GM18519 (cell line): ENCODE data around the gene MMP17.

Experiments used
- ATAC-seq: cut with Tn5 transposase; IDR thresholded peaks from one replicate; pipeline ENCODE4 v1.9.1; 2021; ENCODE audit warnings: mild to moderate bottlenecking, moderate library complexity; ENCODE audit not compliant: unreplicated experiment, low FRiP score

MMP17 gene

DNA sequence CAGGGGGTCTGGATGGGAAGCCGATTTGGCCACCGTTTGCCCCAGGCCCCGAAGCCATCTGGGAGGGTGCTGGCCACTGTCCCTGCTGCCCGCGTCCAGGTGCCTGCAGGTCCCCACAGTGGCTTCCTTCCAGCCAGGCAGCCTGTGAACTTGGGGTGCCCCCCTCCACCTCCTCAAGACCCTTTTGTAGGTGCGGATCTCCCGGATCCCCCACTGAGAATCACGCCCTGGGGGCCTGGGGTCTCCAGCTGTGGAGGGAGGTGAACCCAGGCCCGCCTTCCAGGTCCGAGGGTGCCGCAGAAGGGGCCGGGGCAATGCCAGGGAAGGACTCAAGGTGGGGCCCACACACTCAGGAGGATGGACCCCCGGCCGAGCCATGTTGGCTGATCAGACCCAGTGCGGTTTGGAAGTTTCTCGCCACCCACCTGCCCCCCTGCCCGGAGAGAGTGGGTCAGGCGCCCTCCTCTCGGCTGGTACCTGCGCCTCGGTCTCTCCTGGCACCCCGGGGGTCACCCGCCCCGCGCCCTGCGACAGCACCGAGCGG, 1.7 kb downstream of the MMP17 start:
- no peak for ATAC-seq

GRCh38 chr12:131830335-131830913, 2.2 kb downstream of the MMP17 start:
- ATAC-seq, result no peak

GRCh38 chr12:131830914-131831571, 2.9 kb downstream of the MMP17 start:
- no peak for ATAC-seq

DNA sequence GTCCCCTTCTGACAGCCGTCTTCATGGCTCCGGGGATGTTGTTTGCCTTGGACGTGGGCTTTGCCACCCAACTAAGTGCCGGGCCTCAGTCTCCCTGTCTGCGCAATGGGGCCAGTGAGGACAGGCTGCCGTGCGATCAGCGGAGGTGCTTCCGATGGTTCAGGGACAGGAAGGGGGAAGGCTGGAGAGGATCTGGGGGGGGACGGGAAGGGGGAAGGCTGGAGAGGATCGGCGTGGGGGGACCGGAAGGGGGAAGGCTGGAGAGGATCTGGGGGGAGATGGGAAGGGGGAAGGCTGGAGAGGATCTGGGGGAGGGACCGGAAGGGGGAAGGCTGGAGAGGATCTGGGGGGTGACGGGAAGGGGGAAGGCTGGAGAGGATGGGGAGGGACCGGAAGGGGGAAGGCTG, 3.4 kb downstream of the MMP17 start:
- no peak for ATAC-seq

- ATAC-seq, result no peak
Observed at GRCh38 chr12:131832321-131833231, 4.4 kb downstream of the MMP17 start.

DNA sequence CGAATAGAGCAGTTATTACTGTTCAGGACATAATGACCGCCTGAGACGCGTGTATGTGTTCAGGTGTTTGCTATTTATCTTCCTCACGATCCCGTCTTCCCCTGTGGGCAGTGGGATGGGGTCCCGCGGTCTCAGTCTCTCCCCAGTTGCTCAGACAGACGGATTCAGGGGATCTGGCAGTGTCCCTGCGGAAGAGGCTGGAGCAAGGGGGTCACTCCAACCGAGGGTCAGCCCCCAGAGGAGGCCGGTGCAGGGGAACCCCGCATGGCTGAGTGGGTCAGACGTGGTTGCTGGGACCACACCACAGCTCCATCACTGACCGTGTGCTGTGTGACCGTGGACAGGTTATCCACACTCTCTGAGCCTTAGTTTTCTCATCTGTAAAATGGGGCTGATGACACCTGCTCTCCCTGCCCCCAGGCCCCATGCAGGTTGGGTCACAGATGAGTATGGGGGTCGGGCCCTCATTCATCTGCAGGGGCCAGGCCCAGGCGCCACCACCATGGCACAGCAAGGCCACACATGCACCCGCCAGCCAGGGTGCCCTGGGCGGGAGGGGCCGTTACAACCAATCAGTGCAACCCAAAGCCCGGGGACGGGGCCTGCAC, 5.2 kb downstream of the MMP17 start:
- ATAC-seq, result no peak

DNA sequence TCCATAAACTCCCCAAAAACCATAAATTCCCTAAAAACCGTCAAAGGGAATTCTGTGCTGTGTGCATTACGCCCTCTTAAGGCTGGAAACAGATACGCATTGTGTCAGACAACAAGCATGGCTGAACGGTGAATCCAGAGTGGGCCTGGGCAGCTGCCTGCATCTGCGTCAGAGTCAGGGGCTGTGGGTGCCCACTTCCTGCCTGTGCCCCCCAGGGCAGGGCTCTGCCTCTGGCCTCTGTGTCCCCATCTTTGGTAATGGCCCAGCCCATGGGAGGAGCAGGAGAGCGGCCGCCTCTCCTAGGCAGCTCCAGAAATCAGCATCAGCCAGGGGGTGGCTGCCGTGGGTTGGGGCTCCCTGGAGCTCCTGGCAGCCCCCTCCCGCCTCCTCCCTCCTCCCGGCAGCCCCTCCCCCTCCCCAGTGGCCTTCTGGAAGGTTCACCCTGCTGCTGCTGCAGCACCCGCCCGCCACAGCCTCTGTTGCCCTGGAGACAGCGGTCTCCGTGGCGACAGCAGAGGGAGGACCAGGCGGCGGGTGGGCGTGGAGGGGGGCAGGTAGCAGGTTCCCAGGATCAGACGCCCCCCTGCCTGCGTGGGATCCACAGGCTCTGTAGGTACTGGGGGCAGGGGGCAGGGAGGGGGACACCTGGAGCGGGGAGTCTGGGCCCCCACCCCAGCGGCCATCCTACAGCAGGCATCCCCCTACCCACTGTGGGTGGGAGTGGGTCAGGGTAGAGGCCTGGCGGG, 5.9 kb downstream of the MMP17 start:
- no peak for ATAC-seq

- no peak for ATAC-seq
Observed at GRCh38 chr12:131834798-131835615, 6.8 kb downstream of the MMP17 start.

DNA sequence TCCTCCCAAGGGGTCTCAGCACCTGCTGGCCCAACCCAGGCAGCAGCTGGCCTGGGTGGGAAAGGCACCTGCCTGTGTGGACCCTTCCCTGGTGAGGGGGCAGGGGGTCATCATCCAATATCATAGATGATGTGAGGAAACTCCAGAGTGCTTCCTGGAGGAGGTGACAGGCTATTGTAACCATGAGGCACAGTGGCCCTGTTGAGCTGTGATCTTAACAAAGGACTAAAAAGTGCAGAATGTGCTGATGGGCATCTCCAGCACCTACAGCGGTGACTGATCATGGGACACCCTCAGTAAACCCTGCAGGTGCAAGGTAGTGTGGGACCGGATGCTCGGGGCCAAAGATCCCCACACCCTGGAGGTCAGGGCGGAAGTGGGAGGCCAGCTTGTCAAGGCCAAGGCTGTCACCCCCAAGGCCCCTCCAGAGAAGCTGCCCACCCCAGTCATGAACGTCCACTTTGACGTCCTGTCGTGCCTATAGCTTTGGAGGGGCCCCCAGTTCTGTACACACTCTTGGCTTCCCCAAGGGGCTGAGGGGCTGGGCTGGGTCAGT, 7.5 kb downstream of the MMP17 start:
- ATAC-seq, result no peak

DNA sequence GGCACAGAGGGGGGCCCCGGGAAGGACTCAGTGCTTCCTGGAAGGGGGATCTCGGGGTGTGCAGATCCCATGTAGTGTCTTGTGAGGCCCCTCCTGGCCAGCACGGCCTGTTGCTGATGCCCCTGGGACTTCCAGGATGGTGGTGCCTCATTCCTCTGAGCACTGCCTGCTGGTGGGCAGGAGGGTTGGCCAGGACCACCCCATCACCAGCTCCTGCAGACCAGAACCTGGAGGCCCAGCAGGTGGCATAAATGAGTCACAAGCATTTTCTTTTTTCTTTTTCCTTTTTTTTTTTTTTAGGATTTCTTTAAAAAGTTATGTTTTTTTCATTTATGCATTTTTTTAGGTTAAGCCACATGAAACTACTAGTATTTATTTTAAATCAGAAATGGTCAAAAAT, 8.0 kb downstream of the MMP17 start:
- no peak for ATAC-seq

DNA sequence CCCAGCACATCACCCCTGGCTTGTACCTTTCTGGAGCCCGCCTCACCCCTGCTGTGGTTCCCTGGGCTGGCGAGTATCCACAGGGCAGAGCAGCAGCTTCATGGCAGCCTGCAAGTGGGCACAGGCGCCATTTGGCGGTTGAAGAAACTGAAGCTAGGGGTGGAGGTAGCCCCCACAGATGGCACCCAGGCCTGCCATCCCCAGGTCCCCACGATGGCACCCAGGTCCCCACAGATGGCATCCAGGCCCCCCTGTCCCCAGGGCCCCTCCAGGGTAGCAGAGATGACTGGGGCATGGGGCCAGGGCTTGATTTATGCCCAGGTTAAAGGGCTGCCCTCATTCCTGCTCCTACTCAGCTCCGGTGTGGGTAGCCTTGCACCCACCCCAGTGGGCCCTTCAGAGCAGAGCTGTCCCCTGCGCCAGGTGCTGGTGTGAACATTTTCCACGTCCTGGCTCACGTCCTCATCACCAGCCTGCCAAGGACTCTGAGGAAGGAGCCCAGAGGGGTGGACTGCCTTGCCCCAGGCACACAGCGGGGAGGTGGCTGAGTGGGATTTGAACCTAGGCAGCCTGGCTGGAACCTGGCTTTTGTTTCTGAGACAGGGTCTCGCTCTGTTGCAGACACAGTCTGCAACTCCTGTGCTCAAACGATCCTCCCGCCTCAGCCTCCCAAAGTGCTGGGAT, 8.7 kb downstream of the MMP17 start:
- no peak for ATAC-seq

DNA sequence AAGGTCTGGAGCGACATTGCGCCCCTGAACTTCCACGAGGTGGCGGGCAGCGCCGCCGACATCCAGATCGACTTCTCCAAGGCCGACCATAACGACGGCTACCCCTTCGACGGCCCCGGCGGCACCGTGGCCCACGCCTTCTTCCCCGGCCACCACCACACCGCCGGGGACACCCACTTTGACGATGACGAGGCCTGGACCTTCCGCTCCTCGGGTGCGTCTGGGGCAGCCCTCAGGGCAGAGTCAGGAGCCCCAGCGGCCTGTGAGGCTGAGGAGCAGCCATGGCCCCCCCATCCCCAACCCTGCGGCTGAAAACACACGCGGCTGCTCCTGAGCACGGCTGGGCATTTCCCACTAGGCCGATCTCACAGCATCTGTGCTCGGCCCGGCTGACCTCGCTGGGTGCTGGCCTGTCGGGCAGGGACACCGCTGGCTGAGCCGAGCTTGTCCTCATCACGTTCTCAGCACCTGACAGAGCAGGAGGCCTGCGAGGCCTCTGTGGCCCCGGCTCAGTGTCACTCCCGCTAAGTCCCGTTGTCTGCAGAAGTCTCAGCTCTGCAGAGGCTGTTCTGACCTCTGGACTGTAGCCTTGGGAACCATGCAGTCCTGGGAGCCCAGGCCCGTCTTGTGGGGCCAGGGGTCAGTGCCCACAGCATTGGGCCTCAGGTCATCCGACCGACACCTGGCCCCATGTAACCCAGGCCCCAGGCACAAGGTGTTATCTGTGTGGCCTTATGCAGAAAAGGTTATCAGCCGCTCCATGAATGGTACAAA, 12.6 kb downstream of the MMP17 start:
- ATAC-seq, result no peak

GRCh38 chr12:131841547-131841946, 13.4 kb downstream of the MMP17 start:
- no peak for ATAC-seq

DNA sequence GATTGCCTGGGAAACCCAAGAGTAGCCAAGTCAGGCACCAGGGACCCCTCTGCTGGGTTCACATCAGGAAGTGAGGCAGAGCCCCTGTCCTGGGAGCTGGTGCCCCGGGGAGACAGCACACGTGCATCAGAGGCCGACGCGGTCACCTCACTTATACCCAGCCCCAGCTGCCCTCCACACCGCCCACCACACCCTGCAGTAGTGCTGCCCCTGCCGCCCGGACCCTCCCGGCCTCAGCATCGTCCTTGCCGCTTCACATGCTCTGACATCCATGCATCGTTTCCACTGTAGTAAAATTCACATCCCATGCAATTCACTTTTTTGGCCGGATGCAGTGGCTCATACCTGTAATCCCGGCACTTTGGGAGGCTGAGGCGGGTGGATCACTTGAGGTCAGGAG, 14.0 kb downstream of the MMP17 start:
- ATAC-seq, result no peak

- no peak for ATAC-seq
Observed at GRCh38 chr12:131843527-131843926, 15.3 kb downstream of the MMP17 start.

DNA sequence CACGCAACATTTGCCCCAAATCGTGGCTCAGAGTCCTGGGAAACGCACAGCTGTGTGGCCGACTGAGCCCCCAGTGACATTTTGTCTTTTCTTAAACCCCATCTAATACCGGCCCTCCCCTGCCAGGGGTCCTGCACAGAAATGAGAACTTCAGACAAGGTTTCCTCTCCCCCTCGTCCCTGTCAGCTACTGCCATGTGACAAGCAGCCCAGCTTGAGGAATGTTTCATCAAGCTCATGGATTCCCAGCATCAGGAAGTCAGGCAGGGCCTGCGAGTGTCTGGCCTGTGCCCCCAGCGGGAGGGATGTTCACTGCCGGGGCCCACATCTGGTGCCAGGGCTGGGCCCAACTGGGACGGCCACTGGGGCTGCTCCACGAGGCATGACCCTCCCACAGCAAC, 15.9 kb downstream of the MMP17 start:
- ATAC-seq, result no peak

- ATAC-seq, result no peak
Observed at GRCh38 chr12:131844656-131845055, 16.5 kb downstream of the MMP17 start.

DNA sequence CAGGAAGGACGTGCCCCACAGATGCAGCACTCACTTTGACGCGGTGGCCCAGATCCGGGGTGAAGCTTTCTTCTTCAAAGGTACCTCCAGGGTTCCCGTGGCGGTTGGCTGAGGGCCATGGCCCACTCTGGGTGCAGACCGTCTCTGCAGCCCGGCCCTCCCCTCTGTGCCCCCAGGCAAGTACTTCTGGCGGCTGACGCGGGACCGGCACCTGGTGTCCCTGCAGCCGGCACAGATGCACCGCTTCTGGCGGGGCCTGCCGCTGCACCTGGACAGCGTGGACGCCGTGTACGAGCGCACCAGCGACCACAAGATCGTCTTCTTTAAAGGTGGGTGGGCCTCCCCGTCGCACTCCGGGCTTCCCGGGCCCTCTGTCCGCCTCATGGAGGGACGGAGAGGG, 16.9 kb downstream of the MMP17 start:
- no peak for ATAC-seq
